Colonic mucosa (tissue), 4 donors: ENCODE measurements around the gene PFN2. TPM values are rescaled to one million over a fixed set of nuclear protein-coding genes. Genes with fewer than 3 reads are reported as not detected.

ENCODE experiments used
- DNase-seq: peaks from one replicate; pipeline ENCODE4 v3.0.0-alpha.2; 2020
- H3K27ac ChIP-seq: fragments of 200-600 bp; one replicate; pipeline ENCODE4 v1.8.0; 2021
- H3K27me3 ChIP-seq: fragments of 200-600 bp; one replicate; pipeline ENCODE4 v1.8.0; 2021
- H3K36me3 ChIP-seq: fragments of 200-600 bp; one replicate; pipeline ENCODE4 v1.8.0; 2021
- H3K4me1 ChIP-seq: fragments of 200-600 bp; one replicate; pipeline ENCODE4 v1.8.0; 2021; ENCODE audit warnings: mild to moderate bottlenecking
- H3K4me3 ChIP-seq: fragments of 200-600 bp; one replicate; pipeline ENCODE4 v1.8.0; 2021
- H3K9ac ChIP-seq, 2 donors: one replicate each; pipeline ENCODE4 v1.7.0; 2013; ENCODE audit warnings: control low read depth in 2 of 2, low read depth in 2 of 2, low read length in 2 of 2
- H3K9me3 ChIP-seq: fragments of 200-600 bp; one replicate; pipeline ENCODE4 v1.8.0; 2021
- CTCF ChIP-seq: fragments of 200-600 bp; IDR thresholded peaks from one replicate; pipeline ENCODE4 v1.8.0; 2022; ENCODE audit warnings: antibody characterized with exemption, mild to moderate bottlenecking
- intact Hi-C: fragments of 100-400 bp; cut with DNase I; formaldehyde crosslinking; loops from one replicate; pipeline ENCODE4 v1.14.1; 2022
- total RNA-seq, 2 donors: library from RNA; stranded (reverse); fragmentation: NEBNext Ultra II Directional in 1 of 2; extraction: Animal tissue kit (Norgen Biotek cat#: 25700) in 1 of 2; gene quantifications; one replicate each; pipeline ENCODE4 v1.2.1, GENCODE V29; 2021
- donor health status: healthy.
- donor health status: DM: no; HTN: no; CAD: no.
- donor health status: DM: no; HTN: no; CAD: no.

The PFN2 gene
- total RNA-seq, 2 donors from 2014 or later, result 35.7 to 40.3 TPM

DNA sequence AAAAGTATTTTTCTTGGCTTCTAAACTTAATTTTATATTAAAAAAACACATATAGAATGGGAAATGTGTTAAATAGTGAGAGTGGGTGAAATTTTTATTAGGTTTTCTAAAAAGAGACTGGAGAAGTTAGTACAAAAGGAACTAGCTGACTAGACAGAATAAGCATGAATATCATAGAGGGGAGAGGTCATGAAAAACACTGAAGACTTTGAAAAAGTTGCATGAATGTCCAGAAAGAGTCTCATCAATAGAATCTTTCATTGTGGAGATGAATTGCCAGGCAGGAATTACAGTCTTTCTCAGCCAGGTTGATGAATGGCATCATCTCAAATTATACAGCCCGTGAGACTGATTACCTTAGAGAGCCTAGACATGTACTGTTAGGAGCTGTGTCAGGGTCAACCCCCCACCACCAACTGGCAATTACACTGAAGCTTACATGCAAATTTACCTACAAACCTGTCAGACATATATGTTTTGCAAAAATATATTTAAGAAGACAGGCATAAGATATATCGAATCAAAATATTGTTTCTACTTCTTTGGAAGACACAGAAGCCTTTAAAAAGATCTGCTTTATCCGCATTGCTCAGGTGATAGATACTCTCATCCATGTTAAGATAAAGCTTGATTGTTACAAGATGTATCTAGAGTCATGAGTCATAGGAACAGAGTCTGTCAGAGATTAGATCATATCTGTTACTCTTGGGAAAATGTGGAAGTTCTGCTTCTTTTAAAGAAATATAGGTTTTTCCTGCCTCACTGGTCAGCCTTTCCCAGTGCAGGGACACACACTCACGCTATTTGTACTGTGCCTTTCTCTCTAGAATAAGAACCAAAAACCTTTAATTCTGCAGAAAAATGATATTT lies 34.8 kb upstream of the PFN2 start:
- no peaks in the 10 kb centered on the region for H3K27me3 ChIP-seq

DNA sequence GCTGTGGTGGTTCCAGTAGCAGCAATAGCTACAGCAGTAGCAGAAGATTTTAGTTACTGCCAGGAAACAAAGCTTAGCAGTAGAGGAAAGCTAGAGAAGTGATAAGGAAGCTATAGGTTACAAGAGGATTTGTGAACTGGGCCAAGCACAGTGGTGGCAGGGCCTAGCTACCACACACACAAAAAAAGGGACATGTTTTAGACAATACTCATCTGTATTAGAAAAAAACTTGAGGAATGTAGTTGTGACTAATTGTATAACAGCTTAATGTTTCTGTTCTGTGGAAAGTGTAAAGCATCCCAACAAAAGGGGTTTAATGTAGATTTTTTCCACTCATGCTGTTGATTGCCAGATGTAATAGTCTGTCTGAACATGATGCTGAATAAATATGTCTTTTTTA lies 29.9 kb upstream of the PFN2 start:
- no peaks in the 10 kb centered on the region for H3K9me3 ChIP-seq
- no peaks in the 10 kb centered on the region for H3K4me1 ChIP-seq
- no peaks in the 10 kb centered on the region for H3K27me3 ChIP-seq
- no peak for DNase-seq
- intact Hi-C loops, result no loop called here
- no peak overlapping the region for H3K27ac ChIP-seq
- no peak overlapping the region for H3K4me3 ChIP-seq
- H3K9ac ChIP-seq, result no peak overlapping the region
- no peaks in the 10 kb centered on the region for H3K36me3 ChIP-seq
- no peak for TF ChIP-seq CTCF

More for the DNA sequence above, 34.8 kb upstream of the PFN2 start:
- TF ChIP-seq CTCF, result no peak
- Histone ChIP-seq H3K9ac (no peak overlapping the region), H3K27ac (no peak overlapping the region), H3K4me1 (no peaks in the 10 kb centered on the region), H3K9me3 (no peaks in the 10 kb centered on the region), H3K4me3 (no peak overlapping the region), H3K36me3 (no peaks in the 10 kb centered on the region)
- intact Hi-C loops, result no loop called here
- DNase-seq, result no peak

- no peak overlapping the region for H3K27ac ChIP-seq
- H3K27me3 ChIP-seq, result no peaks in the 10 kb centered on the region
- intact Hi-C loops, result no loop called here
- no peaks in the 10 kb centered on the region for H3K4me1 ChIP-seq
- no peaks in the 10 kb centered on the region for H3K9me3 ChIP-seq
- H3K4me3 ChIP-seq, result no peak overlapping the region
- no peak for TF ChIP-seq CTCF
- no peaks in the 10 kb centered on the region for H3K36me3 ChIP-seq
- DNase-seq, result no peak
- H3K9ac ChIP-seq, result no peak overlapping the region
Measured at GRCh38 chr3:149999421-149999820, 28.7 kb upstream of the PFN2 start.

DNA sequence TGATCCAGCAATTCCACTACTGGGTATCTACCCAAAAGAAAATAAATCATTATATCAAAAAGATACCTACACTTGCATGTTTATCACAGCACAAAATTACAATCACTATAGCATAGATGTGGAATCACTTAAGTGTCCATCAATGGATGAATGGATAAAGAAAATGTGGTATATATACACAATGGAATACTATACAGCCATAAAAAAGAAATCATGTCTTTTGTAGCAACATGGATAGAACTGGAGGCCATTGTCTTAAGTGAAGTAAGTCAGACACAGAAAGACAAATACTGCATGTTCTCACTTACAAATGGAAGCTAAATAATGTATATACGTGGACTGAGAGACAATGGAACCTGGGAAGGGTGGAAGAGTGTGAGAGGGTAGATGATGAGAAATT lies 28.3 kb upstream of the PFN2 start:
- no peaks in the 10 kb centered on the region for H3K36me3 ChIP-seq
- DNase-seq, result no peak
- intact Hi-C loops, result no loop called here

GRCh38 chr3:149992416-149993058 lies 21.8 kb upstream of the PFN2 start:
- Histone ChIP-seq H3K4me1 (no peaks in the 10 kb centered on the region), H3K4me3 (no peak overlapping the region), H3K9ac (no peak overlapping the region), H3K27ac (no peak overlapping the region), H3K27me3 (no peaks in the 10 kb centered on the region), H3K36me3 (no peaks in the 10 kb centered on the region), H3K9me3 (no peaks in the 10 kb centered on the region)
- intact Hi-C loops, result no loop called here
- TF ChIP-seq CTCF, result no peak
- no peak for DNase-seq

More for the DNA sequence above, 28.3 kb upstream of the PFN2 start:
- no peaks in the 10 kb centered on the region for H3K4me1 ChIP-seq
- H3K9me3 ChIP-seq, result no peaks in the 10 kb centered on the region
- no peak overlapping the region for H3K27ac ChIP-seq
- no peak overlapping the region for H3K4me3 ChIP-seq
- H3K9ac ChIP-seq, result no peak overlapping the region
- no peaks in the 10 kb centered on the region for H3K27me3 ChIP-seq
- TF ChIP-seq CTCF, result no peak
